ENCODE measurements around the gene MAEA. TPM values are rescaled to one million over a fixed set of nuclear protein-coding genes. Genes with fewer than 3 reads are reported as not detected.

Gene MAEA
- total and polyA plus RNA-seq, 10 of the 15 experiments (the other 5 are each of a cell fraction or from before 2014, with no cell fraction given), result 3.6 to 67.1 (median 54.6) TPM

GRCh38 chr4:1248245-1249147, 41.2 kb upstream of the MAEA start, which contains the start of gene CTBP1 (continued):
- TF ChIP-seq RB1 (IDR thresholded peaks at IDR 0.05; ENCODE audit: borderline replicate concordance), result peak; percentile 32; the same call in 1 of the 2 replicates
- 0 out of 2 replicates have a peak, but pooled peaks have one; percentile 22 for TF ChIP-seq TCF12 (IDR thresholded peaks at IDR 0.05; ENCODE audit: low read depth, low read length)
- peak; percentile 59 for TF ChIP-seq ZNF687 (IDR thresholded peaks at IDR 0.05)
- TF ChIP-seq MTA2 (IDR thresholded peaks at IDR 0.05; ENCODE audit: low read depth), result no peak
- no peak for TF ChIP-seq SUZ12 (IDR thresholded peaks at IDR 0.05; ENCODE audit: unreplicated experiment)
- TF ChIP-seq POLR2AphosphoS2 (IDR thresholded peaks at IDR 0.05; ENCODE audit: low read depth, low read length), result peak; percentile 32; the same call in 1 of the 2 replicates
- TF ChIP-seq BACH1 (IDR thresholded peaks at IDR 0.05; ENCODE audit: borderline replicate concordance), result peak; percentile 80
- TF ChIP-seq TARDBP (IDR thresholded peaks at IDR 0.05; ENCODE audit: borderline replicate concordance), result no peak
- TF ChIP-seq EGR1 (IDR thresholded peaks at IDR 0.05; ENCODE audit: borderline replicate concordance in 1 of 2, low read depth in 2 of 2, low read length in 2 of 2), result peak in 1 of 2 experiments; percentile 87; a peak in 2 of 3 replicates
- TF ChIP-seq CBX3 (IDR thresholded peaks at IDR 0.05; ENCODE audit: borderline replicate concordance, low read depth), result no peak
- TF ChIP-seq TBL1XR1 (IDR thresholded peaks at IDR 0.05; ENCODE audit: low read depth, low read length), result peak; percentile 58; the same call in 1 of the 2 replicates
- no peak for TF ChIP-seq ZNF274 (IDR thresholded peaks at IDR 0.05; ENCODE audit: insufficient read depth, insufficient read length)
- peak in 1 of 2 experiments; percentile 36; a peak in 1 of 4 replicates for TF ChIP-seq SRF (IDR thresholded peaks at IDR 0.05; ENCODE audit: low read depth in 2 of 2, low read length in 2 of 2)
- TF ChIP-seq NRF1 (conservative IDR thresholded peaks at IDR 0.05; ENCODE audit: low read depth, low read length), result peak; percentile 84
- no peak for TF ChIP-seq RELB (IDR thresholded peaks at IDR 0.05; ENCODE audit: low read depth)
- TF ChIP-seq NR2C1 (IDR thresholded peaks at IDR 0.05), result peak; percentile 36; the same call in 1 of the 2 replicates
- no peak for TF ChIP-seq SIX5 (IDR thresholded peaks at IDR 0.05; ENCODE audit: low read depth, low read length, severe bottlenecking)
- TF ChIP-seq RCOR1 (conservative IDR thresholded peaks at IDR 0.05; ENCODE audit: low read depth, low read length), result no peak
- peak; percentile 92 for TF ChIP-seq NR2F1 (conservative IDR thresholded peaks at IDR 0.05)
- TF ChIP-seq SMARCA5 (IDR thresholded peaks at IDR 0.05), result 0 out of 2 replicates have a peak, but pooled peaks have one; percentile 67
- no peak for TF ChIP-seq KAT2A (conservative IDR thresholded peaks at IDR 0.05; ENCODE audit: control insufficient read depth, low read depth, low read length)
- 0 out of 2 replicates have a peak, but pooled peaks have one; percentile 6 for TF ChIP-seq CREM (IDR thresholded peaks at IDR 0.05; ENCODE audit: low read depth)
- peak; percentile 51 for TF ChIP-seq IKZF1 (conservative IDR thresholded peaks at IDR 0.05)
- no peak for TF ChIP-seq TCF7 (IDR thresholded peaks at IDR 0.05; ENCODE audit: borderline replicate concordance)
- TF ChIP-seq ZNF384 (IDR thresholded peaks at IDR 0.05; ENCODE audit: borderline replicate concordance, low read depth, low read length), result no peak
- peak; percentile 40; the same call in 1 of the 3 replicates for TF ChIP-seq POU2F2 (IDR thresholded peaks at IDR 0.05; ENCODE audit: borderline replicate concordance, low read depth, low read length)

Measured in GM12878 (cell line).